HG02943 (cell line): Measurements from ENCODE around the gene ZNF2.
A peak's percentile ranks its signal among the peaks of the same experiment; 100 is the strongest.

ENCODE experiments used
- ATAC-seq: cut with Tn5 transposase; IDR thresholded peaks from one replicate; pipeline ENCODE4 v1.9.1; 2021; ENCODE audit warnings: mild to moderate bottlenecking, low read depth, moderate library complexity; ENCODE audit not compliant: unreplicated experiment

Gene ZNF2

DNA sequence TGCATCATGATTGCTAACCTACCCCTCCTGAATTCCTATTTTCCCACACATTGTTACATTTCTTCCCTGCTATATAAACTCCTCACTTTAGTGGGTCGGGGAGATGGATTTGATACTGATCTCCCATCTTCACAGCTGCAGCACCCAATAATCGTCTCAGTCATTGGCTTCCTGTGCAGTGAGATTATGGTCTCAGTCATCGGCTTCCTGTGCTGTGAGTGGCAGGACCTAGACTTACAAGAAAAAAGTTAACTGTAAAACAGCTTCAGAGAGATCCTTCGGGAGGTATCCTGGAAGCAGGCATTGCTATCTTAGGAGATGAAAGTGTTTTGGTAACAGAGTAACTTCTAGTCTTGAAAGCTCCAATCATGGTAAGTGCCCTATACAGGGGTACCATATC lies 38.3 kb downstream of the ZNF2 start:
- ATAC-seq: no peak

DNA sequence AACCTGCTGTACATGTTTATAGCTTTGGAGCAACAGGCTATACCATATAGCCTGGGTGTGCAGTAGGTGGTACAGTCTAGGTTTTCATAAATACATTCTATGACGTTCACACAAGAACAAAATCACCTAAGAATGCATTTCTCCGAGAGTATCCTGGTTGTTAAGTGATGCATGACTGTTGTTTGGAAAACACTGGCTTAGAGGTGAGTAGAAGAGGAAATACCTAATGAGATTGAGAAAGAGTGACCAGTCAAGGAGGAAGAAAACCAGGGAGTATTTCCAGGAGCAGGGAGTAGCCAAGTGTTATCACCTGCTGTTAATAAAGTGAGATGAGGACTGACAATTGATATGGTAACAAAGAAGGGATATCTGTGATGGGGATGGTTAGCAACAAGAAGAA lies 38.8 kb downstream of the ZNF2 start:
- no peak for ATAC-seq

- ATAC-seq: no peak
These were observed 40.5 kb downstream of the ZNF2 start for GRCh38 chr2:95206096-95206495.

DNA sequence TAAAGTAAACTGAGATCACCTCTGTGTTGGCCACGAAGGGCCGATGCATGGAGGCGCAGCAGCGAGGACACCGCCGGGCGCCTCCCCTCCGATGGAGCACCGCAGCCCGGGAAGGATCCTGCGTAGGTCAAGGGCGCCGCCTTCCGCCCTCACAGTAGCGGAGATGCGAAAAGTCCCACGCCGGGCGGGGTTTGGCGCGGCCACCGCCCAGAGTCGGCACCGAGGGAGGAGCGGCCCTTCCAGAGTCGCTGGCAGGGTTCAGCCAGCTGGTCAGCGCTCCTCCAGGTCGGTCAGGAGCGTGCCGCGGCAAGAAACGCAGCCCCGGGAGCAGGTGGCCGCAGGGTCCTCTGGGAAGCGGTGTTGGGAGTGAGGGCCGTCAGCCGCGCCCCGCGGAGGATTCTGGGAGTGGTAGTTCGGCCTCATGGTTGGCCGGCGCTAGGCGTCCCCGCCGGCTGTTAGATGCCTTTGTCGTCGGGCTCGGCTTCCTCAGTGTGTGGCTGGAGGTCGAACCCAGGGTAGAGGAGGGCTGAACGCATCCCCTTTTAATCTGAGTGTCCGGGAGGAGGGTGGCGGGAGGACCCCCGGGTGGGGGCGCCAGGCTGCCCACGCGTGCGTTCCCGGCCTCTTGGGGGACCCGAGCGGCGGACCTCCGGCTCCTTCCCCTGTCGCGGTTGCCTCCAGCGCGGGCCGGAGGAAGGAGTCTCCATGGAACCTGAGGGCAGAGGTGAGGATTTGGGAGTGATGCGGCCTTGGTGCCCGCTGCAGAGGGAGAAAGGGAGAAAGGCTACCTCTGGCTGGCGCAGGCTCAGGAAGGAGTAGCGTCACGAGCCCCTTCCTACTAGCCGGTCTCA lies 41.7 kb downstream of the ZNF2 start, which contains the start of gene ZNF892:
Gene ZNF892, plus strand, starts transcription at position 411 of the 851 bp plus-strand sequence. Its CDS starts 295 bp downstream, at position 706.
- ATAC-seq: peak; percentile 96

DNA sequence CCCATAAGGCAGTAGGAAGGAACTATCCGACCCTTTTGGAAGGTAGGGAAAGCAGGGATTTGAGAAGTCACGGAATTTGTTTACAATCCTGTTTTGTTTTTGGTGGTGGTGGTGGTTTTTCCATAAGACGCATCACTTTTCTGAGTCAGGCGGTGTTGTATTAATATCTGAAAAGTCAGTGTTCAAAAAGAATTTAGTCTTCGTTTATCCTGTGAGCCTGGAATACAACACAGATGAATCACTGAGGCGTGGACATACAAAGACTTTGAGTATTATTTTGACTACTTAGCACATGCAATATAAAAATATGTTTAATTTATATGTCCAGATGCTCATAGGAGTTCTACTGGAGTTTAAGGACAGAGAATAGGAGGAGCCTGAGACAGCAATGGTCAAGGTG lies 42.5 kb downstream of the ZNF2 start:
- no peak for ATAC-seq

DNA sequence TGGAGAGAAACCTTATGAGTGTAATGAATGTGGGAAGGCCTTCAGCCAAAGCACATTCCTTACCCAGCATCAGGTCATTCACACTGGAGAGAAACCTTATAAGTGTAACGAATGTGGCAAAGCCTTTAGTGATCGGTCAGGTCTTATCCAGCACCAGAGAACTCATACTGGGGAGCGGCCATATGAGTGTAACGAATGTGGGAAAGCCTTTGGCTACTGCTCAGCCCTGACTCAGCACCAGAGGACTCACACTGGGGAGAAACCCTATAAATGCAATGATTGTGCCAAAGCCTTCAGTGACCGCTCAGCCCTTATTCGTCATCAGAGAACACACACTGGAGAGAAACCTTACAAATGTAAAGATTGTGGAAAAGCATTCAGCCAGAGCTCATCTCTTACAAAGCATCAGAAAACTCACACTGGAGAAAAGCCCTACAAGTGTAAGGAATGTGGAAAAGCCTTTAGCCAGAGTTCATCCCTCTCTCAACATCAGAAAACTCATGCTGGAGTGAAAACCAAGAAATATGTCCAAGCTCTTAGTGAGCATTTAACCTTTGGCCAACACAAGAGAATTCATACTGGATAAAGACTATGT lies 49.5 kb downstream of the ZNF2 start:
- ATAC-seq: no peak

DNA sequence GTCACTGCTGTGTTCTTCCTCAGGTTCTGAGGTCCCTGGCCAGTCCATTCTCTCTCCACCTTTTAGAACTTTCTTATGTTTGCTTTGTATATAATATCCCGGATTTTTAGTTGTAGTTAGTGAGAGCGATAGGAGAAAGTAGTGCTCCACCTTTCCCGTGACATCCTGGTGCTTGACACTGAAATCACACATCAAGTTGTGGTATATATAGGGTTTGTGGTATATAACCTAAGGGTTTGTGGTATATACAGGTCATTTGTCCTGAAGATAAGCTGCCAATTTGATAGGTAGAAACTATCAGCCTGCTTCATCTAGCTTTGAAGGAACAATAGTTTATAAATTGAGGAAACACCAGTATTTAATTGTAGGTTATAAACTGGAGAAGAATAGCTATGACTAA lies 54.8 kb downstream of the ZNF2 start:
- ATAC-seq: no peak

DNA sequence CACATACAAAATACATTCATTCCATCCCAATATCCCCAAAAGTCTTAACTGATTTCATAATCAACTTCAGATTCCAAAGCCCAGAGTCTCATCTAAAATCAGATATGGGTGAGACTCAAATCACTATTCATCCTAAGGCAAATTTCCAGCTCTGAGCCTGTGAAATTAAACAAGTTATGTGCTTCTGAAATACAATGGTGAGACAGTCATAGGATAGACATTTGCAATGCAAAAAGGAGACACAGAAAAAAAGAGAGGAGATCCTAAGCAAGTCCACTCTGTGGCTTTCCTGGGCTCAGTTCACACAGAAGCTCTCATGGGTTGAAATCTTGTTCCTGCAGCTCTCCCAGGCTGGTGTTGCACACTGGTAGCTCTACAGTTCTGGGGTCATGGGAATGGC lies 60.0 kb downstream of the ZNF2 start:
- no peak for ATAC-seq

DNA sequence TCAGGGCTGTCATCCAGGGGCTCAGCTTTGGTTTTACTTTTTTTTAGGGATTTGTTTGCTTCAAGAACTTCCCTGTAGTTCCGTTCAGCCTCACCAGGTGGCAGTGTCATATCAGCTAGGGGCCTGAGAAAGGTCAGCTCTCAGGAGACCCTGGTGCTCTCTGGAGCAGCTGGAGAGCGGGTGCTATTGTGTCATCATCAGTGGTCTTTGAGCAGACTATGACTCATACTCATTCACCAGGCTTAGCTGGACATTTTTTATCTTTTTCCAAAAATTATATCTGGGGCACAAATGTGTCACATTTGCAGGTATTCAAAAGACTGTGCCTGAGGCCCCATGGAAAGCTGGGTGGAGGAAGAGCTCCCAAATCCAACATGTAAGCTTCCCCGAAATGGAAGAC lies 66.1 kb downstream of the ZNF2 start:
- no peak for ATAC-seq

DNA sequence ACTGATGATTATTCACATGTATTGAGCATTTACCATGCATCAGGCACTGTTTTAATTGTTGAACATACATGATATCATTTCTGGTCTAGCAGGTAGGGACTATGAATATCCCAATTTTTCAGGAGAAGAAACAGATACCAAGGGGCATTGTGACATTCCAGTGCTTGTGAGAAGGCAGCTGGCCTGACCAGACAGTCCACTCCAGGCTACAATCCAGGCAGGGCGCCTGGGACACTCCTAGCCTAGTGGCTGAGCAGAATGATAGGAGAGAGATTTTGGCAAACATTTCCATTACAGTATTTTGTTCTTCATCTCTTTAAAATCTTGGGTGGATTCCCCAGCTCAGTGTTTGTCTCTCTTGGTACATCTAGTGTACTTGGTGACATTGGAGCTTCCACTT lies 66.6 kb downstream of the ZNF2 start:
- no peak for ATAC-seq
